Urinary bladder (tissue), 4 donors: ENCODE results near the gene AGPAT1. TPM values are rescaled to one million over a fixed set of nuclear protein-coding genes. Genes with fewer than 3 reads are reported as not detected.

Experiments used
- DNase-seq: peaks from one replicate; pipeline ENCODE4 v3.0.0-alpha.2; 2015; ENCODE audit errors: extremely low spot score
- H3K27ac ChIP-seq: one replicate; pipeline ENCODE4 v1.5.1; 2013; ENCODE audit warnings: low read depth, mild to moderate bottlenecking, moderate library complexity
- H3K36me3 ChIP-seq: one replicate; pipeline ENCODE4 v1.6.1; 2013; ENCODE audit warnings: mild to moderate bottlenecking, moderate library complexity; ENCODE audit not compliant: insufficient read depth
- H3K4me1 ChIP-seq: one replicate; pipeline ENCODE4 v1.6.1; 2013; ENCODE audit warnings: mild to moderate bottlenecking, moderate library complexity; ENCODE audit not compliant: insufficient read depth
- H3K4me3 ChIP-seq: one replicate; pipeline ENCODE4 v1.5.1; 2013; ENCODE audit warnings: low read depth, low read length
- WGBS: extraction: QIAGEN DNeasy Blood & Tissue Kit; methylation state at CpG from one replicate; pipeline ENCODE4 v1.1.7; 2013; 5-methylcytosine and 5-hydroxymethylcytosine counted together
- polyA plus RNA-seq: library from polyadenylated mRNA; stranded (reverse); fragments of 200-250 nt; gene quantifications from one replicate; pipeline ENCODE4 v1.2.3, GENCODE V29; 2013
- total RNA-seq: library from RNA; depleted of rRNA; stranded (reverse); fragments of >200 nt; gene quantifications from one replicate; pipeline ENCODE4 v1.2.3, GENCODE V29; 2014
- donor health status: healthy with polysubstance abuse.
- donor health status: healthy.

AGPAT1 gene
- total RNA-seq: 13.8 TPM
- 93.7 TPM for polyA plus RNA-seq

- no peaks in the 10 kb centered on the region for H3K36me3 ChIP-seq
- peak within 1 kb of the TSS; percentile 85 for H3K4me3 ChIP-seq
- WGBS: under 1% methylated on average over 27 of the region's 27 CpGs
- peak within 1 kb of the TSS; percentile 95 for H3K27ac ChIP-seq
- peak; percentile 93 for DNase-seq
- H3K4me1 ChIP-seq: peaks cover 3% of the 10 kb centered on the region
Observed at GRCh38 chr6:32175711-32176475, at the start of gene AGPAT1. Gene AGPAT1, minus strand, starts transcription at chr6:32176084. Its CDS starts 4,588 bp downstream, at chr6:32171496.

- Histone ChIP-seq H3K27ac (no peak overlapping the region), H3K36me3 (no peaks in the 10 kb centered on the region), H3K4me1 (no peaks in the 10 kb centered on the region), H3K4me3 (no peak overlapping the region)
- WGBS: 82% methylated on average over 2 of the region's 2 CpGs
- no peak for DNase-seq
Observed at GRCh38 chr6:32224696-32225095, 48.8 kb upstream of the AGPAT1 start.

GRCh38 chr6:32223258-32224235 is 47.7 kb upstream of the AGPAT1 start, which contains the start of gene NOTCH4:
Gene NOTCH4, minus strand, starts transcription at chr6:32224067. Its CDS starts 139 bp downstream, at chr6:32223928.
- 33% methylated on average over 20 of the region's 20 CpGs for WGBS
- Histone ChIP-seq H3K4me1 (no peaks in the 10 kb centered on the region), H3K27ac (no peak within 1 kb of the TSS), H3K4me3 (no peak within 1 kb of the TSS), H3K36me3 (no peaks in the 10 kb centered on the region)
- no peak for DNase-seq

- Histone ChIP-seq H3K4me3 (no peak overlapping the region), H3K36me3 (no peaks in the 10 kb centered on the region), H3K27ac (no peak overlapping the region), H3K4me1 (no peaks in the 10 kb centered on the region)
- 85% methylated on average over 8 of the region's 8 CpGs for WGBS
- DNase-seq: no peak
Observed at GRCh38 chr6:32222333-32223230, 46.7 kb upstream of the AGPAT1 start.

- no peak for DNase-seq
- no peaks in the 10 kb centered on the region for H3K4me1 ChIP-seq
- H3K36me3 ChIP-seq: no peaks in the 10 kb centered on the region
- 68% methylated on average over 4 of the region's 4 CpGs for WGBS
- no peak overlapping the region for H3K4me3 ChIP-seq
- H3K27ac ChIP-seq: no peak overlapping the region
Observed at GRCh38 chr6:32220021-32220420, 44.1 kb upstream of the AGPAT1 start.

- no peaks in the 10 kb centered on the region for H3K36me3 ChIP-seq
- WGBS: 71% methylated on average over 7 of the region's 7 CpGs
- H3K4me1 ChIP-seq: no peaks in the 10 kb centered on the region
Observed at GRCh38 chr6:32218167-32218566, 42.3 kb upstream of the AGPAT1 start.

GRCh38 chr6:32216998-32217397 is 41.1 kb upstream of the AGPAT1 start:
- H3K36me3 ChIP-seq: no peaks in the 10 kb centered on the region
- H3K4me1 ChIP-seq: no peaks in the 10 kb centered on the region
- WGBS: 88% methylated on average over 11 of the region's 11 CpGs
- DNase-seq: no peak
- H3K4me3 ChIP-seq: no peak overlapping the region
- H3K27ac ChIP-seq: no peak overlapping the region

More at GRCh38 chr6:32218167-32218566, 42.3 kb upstream of the AGPAT1 start:
- no peak overlapping the region for H3K4me3 ChIP-seq
- DNase-seq: no peak
- H3K27ac ChIP-seq: no peak overlapping the region

- no peak overlapping the region for H3K27ac ChIP-seq
- no peaks in the 10 kb centered on the region for H3K4me1 ChIP-seq
- no peaks in the 10 kb centered on the region for H3K36me3 ChIP-seq
- 78% methylated on average over 10 of the region's 10 CpGs for WGBS
- H3K4me3 ChIP-seq: no peak overlapping the region
- DNase-seq: no peak
Observed at GRCh38 chr6:32216285-32216684, 40.4 kb upstream of the AGPAT1 start.

GRCh38 chr6:32215617-32216016 is 39.7 kb upstream of the AGPAT1 start:
- WGBS: 88% methylated on average over 4 of the region's 4 CpGs
- DNase-seq: no peak
- no peak overlapping the region for H3K4me3 ChIP-seq
- H3K36me3 ChIP-seq: no peaks in the 10 kb centered on the region
- no peak overlapping the region for H3K27ac ChIP-seq
- H3K4me1 ChIP-seq: no peaks in the 10 kb centered on the region

GRCh38 chr6:32214126-32214525 is 38.2 kb upstream of the AGPAT1 start:
- DNase-seq: no peak
- Histone ChIP-seq H3K4me1 (no peaks in the 10 kb centered on the region), H3K27ac (no peak overlapping the region), H3K36me3 (no peaks in the 10 kb centered on the region), H3K4me3 (no peak overlapping the region)
- 77% methylated on average over 3 of the region's 3 CpGs for WGBS

GRCh38 chr6:32213649-32214048 is 37.8 kb upstream of the AGPAT1 start:
- no peaks in the 10 kb centered on the region for H3K36me3 ChIP-seq
- 85% methylated on average over 6 of the region's 6 CpGs for WGBS
- H3K27ac ChIP-seq: no peak overlapping the region
- H3K4me1 ChIP-seq: no peaks in the 10 kb centered on the region
- H3K4me3 ChIP-seq: no peak overlapping the region
- DNase-seq: no peak

- no peak overlapping the region for H3K27ac ChIP-seq
- H3K4me1 ChIP-seq: no peaks in the 10 kb centered on the region
- WGBS: 74% methylated on average over 12 of the region's 12 CpGs
- DNase-seq: no peak
- no peaks in the 10 kb centered on the region for H3K36me3 ChIP-seq
- no peak overlapping the region for H3K4me3 ChIP-seq
Observed at GRCh38 chr6:32212076-32212760, 36.3 kb upstream of the AGPAT1 start.
